ENCODE data around the gene FBXO38. TPM values are rescaled to one million over a fixed set of nuclear protein-coding genes. Genes with fewer than 3 reads are reported as not detected.

Gene FBXO38
- total RNA-seq, 1 experiment from 2014 or later = 36.3 TPM

DNA sequence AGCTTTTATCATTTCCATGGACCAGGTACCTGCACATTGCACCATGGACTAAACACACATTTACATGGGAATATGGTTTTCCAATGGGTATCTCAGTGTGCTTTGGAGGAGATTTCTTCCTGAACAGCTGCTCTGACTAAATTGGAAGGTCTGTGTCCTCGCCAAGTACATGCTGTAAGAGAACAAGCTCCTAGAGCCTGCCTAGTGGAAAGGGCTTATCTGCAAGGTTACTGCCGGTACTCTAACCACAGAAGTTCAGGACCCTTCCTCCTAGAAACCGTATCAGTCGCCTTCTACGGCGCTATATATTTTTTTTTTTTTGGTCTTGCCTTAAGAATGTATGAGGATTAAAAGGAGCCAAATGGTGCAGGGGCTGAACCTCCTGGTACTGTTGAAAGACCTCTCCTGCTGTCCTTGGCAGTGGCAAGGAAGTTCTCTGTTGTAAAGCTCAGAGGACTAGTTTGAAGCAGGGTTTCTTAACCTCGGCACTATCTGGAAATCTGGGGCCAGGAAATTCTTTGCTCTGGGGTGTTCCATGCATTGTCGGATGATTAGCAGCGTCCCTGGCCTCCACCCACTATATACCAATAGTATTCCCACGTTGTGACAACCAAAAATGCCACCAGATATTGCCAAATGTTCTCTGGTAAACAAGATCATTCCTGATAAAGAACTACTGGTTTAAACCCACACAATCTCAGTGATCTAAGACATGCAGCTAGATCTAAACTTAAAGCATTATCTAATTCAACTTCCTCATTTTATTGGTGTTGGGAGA is 107.4 kb downstream of the FBXO38 start:
- DNase-seq (ENCODE audit: low read depth, low spot score) (no peak), ATAC-seq (no peak)
- RAD21 ChIA-PET (ENCODE audit: low non-redundant PET in 1 of 2, low total read pairs in 2 of 2, uncharacterized antibody in 2 of 2, unreplicated experiment in 2 of 2) = no interaction called here
- Histone ChIP-seq H4K20me1 (ENCODE audit: insufficient read depth) (no peaks in the 10 kb centered on the region; the same call in 1 of the 2 replicates), H3K9me2 (ENCODE audit: insufficient read depth) (no peaks in the 10 kb centered on the region), H3K27me3 (ENCODE audit: insufficient read depth, low read length) (peaks cover 32% of the 10 kb centered on the region), H3K4me3 (replicated peaks in 1 of 2; ENCODE audit: low read depth in 1 of 2, low read length in 2 of 2) (no peak overlapping the region), H3K9me3 (ENCODE audit: control insufficient read depth in 1 of 2, insufficient read depth in 1 of 2, low read depth in 1 of 2, low read length in 2 of 2) (no peaks in the 10 kb centered on the region), H3K4me2 (ENCODE audit: low read length) (no peak overlapping the region), H3K36me3 (ENCODE audit: control insufficient read depth in 1 of 2, insufficient read depth in 2 of 2, low read length in 2 of 2) (no peaks in the 10 kb centered on the region), H3K4me1 (ENCODE audit: control insufficient read depth in 1 of 2, insufficient read depth in 2 of 2, low read length in 2 of 2) (no peaks in the 10 kb centered on the region), H3K9ac (ENCODE audit: low read length) (no peak overlapping the region), H2AFZ (ENCODE audit: low read depth, low read length, poor library complexity, severe bottlenecking) (no peak overlapping the region), H3K79me2 (ENCODE audit: insufficient read depth, low read length) (no peaks in the 10 kb centered on the region), H3K27ac (ENCODE audit: low read depth, low read length) (no peak overlapping the region)
- no TSS peak for BruUV-seq (replicated peaks)
- POLR2A ChIA-PET = no interaction called here
- no peak for TF ChIP-seq RAD21 (IDR thresholded peaks at IDR 0.05; ENCODE audit: low read depth)
- no peak for TF ChIP-seq YY1 (IDR thresholded peaks at IDR 0.05; ENCODE audit: extremely low read depth, insufficient replicate concordance, low read depth, low read length)
- no peak for TF ChIP-seq FOSL1 (IDR thresholded peaks at IDR 0.05; ENCODE audit: low read depth)
- no peak for TF ChIP-seq ZFX (IDR thresholded peaks at IDR 0.05)
- TF ChIP-seq POLR2A (IDR thresholded peaks at IDR 0.05; ENCODE audit: borderline replicate concordance, extremely low read depth, insufficient read depth, insufficient read length) = no peak
- no peak for TF ChIP-seq JUND (IDR thresholded peaks at IDR 0.05)
- TF ChIP-seq, protein P1, sequence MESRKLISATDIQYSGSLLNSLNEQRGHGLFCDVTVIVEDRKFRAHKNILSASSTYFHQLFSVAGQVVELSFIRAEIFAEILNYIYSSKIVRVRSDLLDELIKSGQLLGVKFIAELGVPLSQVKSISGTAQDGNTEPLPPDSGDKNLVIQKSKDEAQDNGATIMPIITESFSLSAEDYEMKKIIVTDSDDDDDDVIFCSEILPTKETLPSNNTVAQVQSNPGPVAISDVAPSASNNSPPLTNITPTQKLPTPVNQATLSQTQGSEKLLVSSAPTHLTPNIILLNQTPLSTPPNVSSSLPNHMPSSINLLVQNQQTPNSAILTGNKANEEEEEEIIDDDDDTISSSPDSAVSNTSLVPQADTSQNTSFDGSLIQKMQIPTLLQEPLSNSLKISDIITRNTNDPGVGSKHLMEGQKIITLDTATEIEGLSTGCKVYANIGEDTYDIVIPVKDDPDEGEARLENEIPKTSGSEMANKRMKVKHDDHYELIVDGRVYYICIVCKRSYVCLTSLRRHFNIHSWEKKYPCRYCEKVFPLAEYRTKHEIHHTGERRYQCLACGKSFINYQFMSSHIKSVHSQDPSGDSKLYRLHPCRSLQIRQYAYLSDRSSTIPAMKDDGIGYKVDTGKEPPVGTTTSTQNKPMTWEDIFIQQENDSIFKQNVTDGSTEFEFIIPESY (IDR thresholded peaks at IDR 0.05; ENCODE audit: extremely low read depth, insufficient replicate concordance, low read length) = no peak
- TF ChIP-seq EZH2 (IDR thresholded peaks at IDR 0.05) = no peak
- TF ChIP-seq, protein P2, sequence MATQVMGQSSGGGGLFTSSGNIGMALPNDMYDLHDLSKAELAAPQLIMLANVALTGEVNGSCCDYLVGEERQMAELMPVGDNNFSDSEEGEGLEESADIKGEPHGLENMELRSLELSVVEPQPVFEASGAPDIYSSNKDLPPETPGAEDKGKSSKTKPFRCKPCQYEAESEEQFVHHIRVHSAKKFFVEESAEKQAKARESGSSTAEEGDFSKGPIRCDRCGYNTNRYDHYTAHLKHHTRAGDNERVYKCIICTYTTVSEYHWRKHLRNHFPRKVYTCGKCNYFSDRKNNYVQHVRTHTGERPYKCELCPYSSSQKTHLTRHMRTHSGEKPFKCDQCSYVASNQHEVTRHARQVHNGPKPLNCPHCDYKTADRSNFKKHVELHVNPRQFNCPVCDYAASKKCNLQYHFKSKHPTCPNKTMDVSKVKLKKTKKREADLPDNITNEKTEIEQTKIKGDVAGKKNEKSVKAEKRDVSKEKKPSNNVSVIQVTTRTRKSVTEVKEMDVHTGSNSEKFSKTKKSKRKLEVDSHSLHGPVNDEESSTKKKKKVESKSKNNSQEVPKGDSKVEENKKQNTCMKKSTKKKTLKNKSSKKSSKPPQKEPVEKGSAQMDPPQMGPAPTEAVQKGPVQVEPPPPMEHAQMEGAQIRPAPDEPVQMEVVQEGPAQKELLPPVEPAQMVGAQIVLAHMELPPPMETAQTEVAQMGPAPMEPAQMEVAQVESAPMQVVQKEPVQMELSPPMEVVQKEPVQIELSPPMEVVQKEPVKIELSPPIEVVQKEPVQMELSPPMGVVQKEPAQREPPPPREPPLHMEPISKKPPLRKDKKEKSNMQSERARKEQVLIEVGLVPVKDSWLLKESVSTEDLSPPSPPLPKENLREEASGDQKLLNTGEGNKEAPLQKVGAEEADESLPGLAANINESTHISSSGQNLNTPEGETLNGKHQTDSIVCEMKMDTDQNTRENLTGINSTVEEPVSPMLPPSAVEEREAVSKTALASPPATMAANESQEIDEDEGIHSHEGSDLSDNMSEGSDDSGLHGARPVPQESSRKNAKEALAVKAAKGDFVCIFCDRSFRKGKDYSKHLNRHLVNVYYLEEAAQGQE (IDR thresholded peaks at IDR 0.05; ENCODE audit: low read depth) = no peak
- TF ChIP-seq TCF7L2 (IDR thresholded peaks at IDR 0.05; ENCODE audit: borderline replicate concordance, extremely low read depth, insufficient read depth, insufficient read length) = no peak
- TF ChIP-seq, protein P3, sequence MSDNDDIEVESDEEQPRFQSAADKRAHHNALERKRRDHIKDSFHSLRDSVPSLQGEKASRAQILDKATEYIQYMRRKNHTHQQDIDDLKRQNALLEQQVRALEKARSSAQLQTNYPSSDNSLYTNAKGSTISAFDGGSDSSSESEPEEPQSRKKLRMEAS (IDR thresholded peaks at IDR 0.05) = no peak
- no peak for TF ChIP-seq SP1 (IDR thresholded peaks at IDR 0.05; ENCODE audit: low read depth)
- no peak for TF ChIP-seq CBX3 (IDR thresholded peaks at IDR 0.05; ENCODE audit: low read depth)
- TF ChIP-seq POLR2AphosphoS5 (IDR thresholded peaks at IDR 0.05; ENCODE audit: low read depth, low read length) = no peak
- CTCF ChIA-PET = no interaction called here
- intact Hi-C loops (cut with micrococcal nuclease) = no loop called here

Data from HCT116 (cell line).